ENCODE measurements around the gene BBIP1.

- TF ChIP-seq POLR2A (IDR thresholded peaks at IDR 0.05) (no peak), CTCF (IDR thresholded peaks at IDR 0.05) (no peak)
Observed at GRCh38 chr10:110967009-110967630, 48.1 kb upstream of the BBIP1 start.
